HUES6 (cell line): ENCODE measurements around the gene FBXL7.

ENCODE experiments used
- H3K27ac ChIP-seq: 2 replicates; pipeline ENCODE4 v1.7.0; 2013; ENCODE audit warnings: low read depth, mild to moderate bottlenecking, low read length, inconsistent platforms
- H3K27me3 ChIP-seq: 2 replicates; pipeline ENCODE4 v1.6.1; 2013; ENCODE audit warnings: low read length; ENCODE audit not compliant: control insufficient read depth, insufficient read depth
- H3K36me3 ChIP-seq: 2 replicates; pipeline ENCODE4 v1.6.1; 2013; ENCODE audit warnings: low read length; ENCODE audit not compliant: control insufficient read depth, insufficient read depth
- H3K4me1 ChIP-seq: 2 replicates; pipeline ENCODE4 v1.6.1; 2013; ENCODE audit warnings: low read length; ENCODE audit not compliant: control insufficient read depth, insufficient read depth
- H3K4me3 ChIP-seq: 2 replicates; pipeline ENCODE4 v1.5.1; 2013; ENCODE audit warnings: low read depth, low read length
- H3K9ac ChIP-seq: one replicate; pipeline ENCODE4 v1.6.1; 2013; ENCODE audit warnings: mild to moderate bottlenecking, low read length
- H3K9me3 ChIP-seq: 2 replicates; pipeline ENCODE4 v1.6.1; 2013; ENCODE audit warnings: low read depth, low read length; ENCODE audit not compliant: control insufficient read depth, insufficient read depth

FBXL7 gene

GRCh38 chr5:15646371-15646770 lies 146.4 kb downstream of the FBXL7 start:
- no peak overlapping the region for H3K27ac ChIP-seq

GRCh38 chr5:15647251-15647650 lies 147.3 kb downstream of the FBXL7 start:
- H3K4me1 ChIP-seq = peaks cover 22% of the 10 kb centered on the region
- peaks cover 8% of the 10 kb centered on the region; the same call in 1 of the 2 replicates for H3K9me3 ChIP-seq
- no peak overlapping the region for H3K4me3 ChIP-seq
- H3K9ac ChIP-seq = no peak overlapping the region
- H3K27ac ChIP-seq = no peak overlapping the region
- no peaks in the 10 kb centered on the region for H3K36me3 ChIP-seq
- H3K27me3 ChIP-seq = no peaks in the 10 kb centered on the region

More at GRCh38 chr5:15646371-15646770, 146.4 kb downstream of the FBXL7 start:
- Histone ChIP-seq H3K36me3 (no peaks in the 10 kb centered on the region), H3K9me3 (peaks cover 1% of the 10 kb centered on the region; the same call in 1 of the 2 replicates), H3K4me3 (no peak overlapping the region), H3K9ac (no peak overlapping the region), H3K27me3 (no peaks in the 10 kb centered on the region), H3K4me1 (peaks cover 22% of the 10 kb centered on the region)

- no peak overlapping the region for H3K4me3 ChIP-seq
- peaks cover 27% of the 10 kb centered on the region for H3K4me1 ChIP-seq
- peaks cover 8% of the 10 kb centered on the region; the same call in 1 of the 2 replicates for H3K9me3 ChIP-seq
- no peaks in the 10 kb centered on the region for H3K27me3 ChIP-seq
- no peaks in the 10 kb centered on the region for H3K36me3 ChIP-seq
- no peak overlapping the region for H3K27ac ChIP-seq
- no peak overlapping the region for H3K9ac ChIP-seq
Observed at GRCh38 chr5:15650266-15650665, 150.3 kb downstream of the FBXL7 start.

GRCh38 chr5:15654779-15655178 lies 154.8 kb downstream of the FBXL7 start:
- no peak overlapping the region for H3K27ac ChIP-seq
- no peaks in the 10 kb centered on the region for H3K36me3 ChIP-seq

GRCh38 chr5:15655683-15656082 lies 155.7 kb downstream of the FBXL7 start:
- H3K27me3 ChIP-seq = no peaks in the 10 kb centered on the region
- H3K27ac ChIP-seq = no peak overlapping the region
- no peaks in the 10 kb centered on the region for H3K36me3 ChIP-seq
- no peak overlapping the region for H3K4me3 ChIP-seq
- peaks cover 14% of the 10 kb centered on the region for H3K4me1 ChIP-seq
- H3K9me3 ChIP-seq = peaks cover 8% of the 10 kb centered on the region; the same call in 1 of the 2 replicates
- H3K9ac ChIP-seq = no peak overlapping the region

More at GRCh38 chr5:15654779-15655178, 154.8 kb downstream of the FBXL7 start:
- no peak overlapping the region for H3K4me3 ChIP-seq
- no peak overlapping the region for H3K9ac ChIP-seq
- peaks cover 8% of the 10 kb centered on the region; the same call in 1 of the 2 replicates for H3K9me3 ChIP-seq
- no peaks in the 10 kb centered on the region for H3K27me3 ChIP-seq
- H3K4me1 ChIP-seq = peaks cover 14% of the 10 kb centered on the region

- Histone ChIP-seq H3K4me1 (no peaks in the 10 kb centered on the region), H3K27me3 (no peaks in the 10 kb centered on the region), H3K4me3 (no peak overlapping the region), H3K27ac (no peak overlapping the region), H3K36me3 (no peaks in the 10 kb centered on the region), H3K9me3 (peaks cover 3% of the 10 kb centered on the region; the same call in 1 of the 2 replicates), H3K9ac (no peak overlapping the region)
Observed at GRCh38 chr5:15664961-15665360, 165.0 kb downstream of the FBXL7 start.

GRCh38 chr5:15669826-15670225 lies 169.8 kb downstream of the FBXL7 start:
- Histone ChIP-seq H3K27me3 (no peaks in the 10 kb centered on the region), H3K9me3 (no peaks in the 10 kb centered on the region), H3K4me3 (no peak overlapping the region), H3K27ac (no peak overlapping the region), H3K4me1 (peaks cover 11% of the 10 kb centered on the region; the same call in 1 of the 2 replicates), H3K9ac (no peak overlapping the region), H3K36me3 (no peaks in the 10 kb centered on the region)

GRCh38 chr5:15674716-15675115 lies 174.7 kb downstream of the FBXL7 start:
- H3K4me3 ChIP-seq = no peak overlapping the region
- no peaks in the 10 kb centered on the region for H3K27me3 ChIP-seq
- H3K4me1 ChIP-seq = peaks cover 23% of the 10 kb centered on the region
- no peaks in the 10 kb centered on the region for H3K36me3 ChIP-seq
- no peak overlapping the region for H3K27ac ChIP-seq
- no peak overlapping the region for H3K9ac ChIP-seq
- H3K9me3 ChIP-seq = no peaks in the 10 kb centered on the region

GRCh38 chr5:15676591-15676990 lies 176.6 kb downstream of the FBXL7 start:
- Histone ChIP-seq H3K4me1 (peaks cover 17% of the 10 kb centered on the region), H3K27ac (no peak overlapping the region), H3K9me3 (no peaks in the 10 kb centered on the region), H3K36me3 (no peaks in the 10 kb centered on the region), H3K27me3 (no peaks in the 10 kb centered on the region), H3K4me3 (no peak overlapping the region), H3K9ac (no peak overlapping the region)

GRCh38 chr5:15679161-15679560 lies 179.2 kb downstream of the FBXL7 start:
- peaks cover 19% of the 10 kb centered on the region for H3K4me1 ChIP-seq
- no peaks in the 10 kb centered on the region for H3K36me3 ChIP-seq
- H3K27me3 ChIP-seq = no peaks in the 10 kb centered on the region
- no peaks in the 10 kb centered on the region for H3K9me3 ChIP-seq
- no peak overlapping the region for H3K27ac ChIP-seq
- no peak overlapping the region for H3K9ac ChIP-seq
- no peak overlapping the region for H3K4me3 ChIP-seq

GRCh38 chr5:15680455-15680854 lies 180.5 kb downstream of the FBXL7 start:
- Histone ChIP-seq H3K27ac (no peak overlapping the region), H3K9me3 (no peaks in the 10 kb centered on the region), H3K4me1 (peaks cover 13% of the 10 kb centered on the region), H3K36me3 (no peaks in the 10 kb centered on the region), H3K27me3 (no peaks in the 10 kb centered on the region), H3K4me3 (no peak overlapping the region), H3K9ac (no peak overlapping the region)

GRCh38 chr5:15682122-15682521 lies 182.1 kb downstream of the FBXL7 start:
- Histone ChIP-seq H3K4me1 (peaks cover 14% of the 10 kb centered on the region; the same call in 1 of the 2 replicates), H3K9ac (no peak overlapping the region), H3K27me3 (no peaks in the 10 kb centered on the region), H3K4me3 (no peak overlapping the region), H3K9me3 (no peaks in the 10 kb centered on the region), H3K36me3 (no peaks in the 10 kb centered on the region), H3K27ac (no peak overlapping the region)
